Vagina (tissue), 2 donors: ENCODE results near the gene VPS13C.

Experiments
- POLR2A ChIP-seq, 2 donors: fragments of 450-650 bp; IDR thresholded peaks; one replicate each; pipeline ENCODE4 v1.6.1; 2017; ENCODE audit warnings: antibody characterized with exemption in 2 of 2, mild to moderate bottlenecking in 2 of 2, moderate library complexity in 2 of 2
- POLR2AphosphoS5 ChIP-seq, 2 donors: sonication (generic); formaldehyde crosslinking; IDR thresholded peaks; one replicate each; pipeline ENCODE4 v1.9.0; 2017; ENCODE audit warnings: antibody characterized with exemption in 2 of 2, mild to moderate bottlenecking in 2 of 2, low read depth in 1 of 2; ENCODE audit not compliant: insufficient read depth in 1 of 2
- TF ChIP-seq, protein P1 (sequence below), 3 experiments: fragments of 450-650 bp in 2 of 3; fragments of 200-600 bp in 1 of 3; sonication (generic) in 1 of 3; IDR thresholded peaks; one replicate each; pipeline ENCODE4 v1.5.1; 2017 to 2019; ENCODE audit warnings: antibody characterized with exemption in 3 of 3, mild to moderate bottlenecking in 2 of 3, moderate library complexity in 2 of 3

DNA sequence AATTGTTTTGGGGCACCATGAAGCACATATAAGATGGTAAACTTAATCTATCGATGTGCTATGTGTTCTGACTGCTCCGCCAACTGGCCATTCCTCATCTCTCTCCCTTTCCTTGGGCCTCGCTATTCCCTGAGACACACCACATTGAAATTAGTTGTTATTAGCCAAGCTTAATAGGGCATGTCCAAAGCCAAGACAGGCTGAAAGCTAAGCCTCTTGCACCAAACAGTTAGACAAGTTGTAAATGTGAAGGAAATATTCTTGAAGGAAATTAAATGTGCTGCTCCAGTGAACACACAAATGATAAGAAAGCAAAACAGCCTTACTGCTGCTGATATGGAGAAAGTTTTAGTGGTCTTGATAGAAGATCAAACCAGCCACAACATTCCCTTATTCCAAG, 45.8 kb upstream of the VPS13C start:
- TF ChIP-seq, protein P1, sequence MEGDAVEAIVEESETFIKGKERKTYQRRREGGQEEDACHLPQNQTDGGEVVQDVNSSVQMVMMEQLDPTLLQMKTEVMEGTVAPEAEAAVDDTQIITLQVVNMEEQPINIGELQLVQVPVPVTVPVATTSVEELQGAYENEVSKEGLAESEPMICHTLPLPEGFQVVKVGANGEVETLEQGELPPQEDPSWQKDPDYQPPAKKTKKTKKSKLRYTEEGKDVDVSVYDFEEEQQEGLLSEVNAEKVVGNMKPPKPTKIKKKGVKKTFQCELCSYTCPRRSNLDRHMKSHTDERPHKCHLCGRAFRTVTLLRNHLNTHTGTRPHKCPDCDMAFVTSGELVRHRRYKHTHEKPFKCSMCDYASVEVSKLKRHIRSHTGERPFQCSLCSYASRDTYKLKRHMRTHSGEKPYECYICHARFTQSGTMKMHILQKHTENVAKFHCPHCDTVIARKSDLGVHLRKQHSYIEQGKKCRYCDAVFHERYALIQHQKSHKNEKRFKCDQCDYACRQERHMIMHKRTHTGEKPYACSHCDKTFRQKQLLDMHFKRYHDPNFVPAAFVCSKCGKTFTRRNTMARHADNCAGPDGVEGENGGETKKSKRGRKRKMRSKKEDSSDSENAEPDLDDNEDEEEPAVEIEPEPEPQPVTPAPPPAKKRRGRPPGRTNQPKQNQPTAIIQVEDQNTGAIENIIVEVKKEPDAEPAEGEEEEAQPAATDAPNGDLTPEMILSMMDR (IDR thresholded peaks at IDR 0.05) = no peak
- no peak for TF ChIP-seq POLR2A (IDR thresholded peaks at IDR 0.05)
- TF ChIP-seq POLR2AphosphoS5 (IDR thresholded peaks at IDR 0.05; ENCODE audit: insufficient read depth in 1 of 2, low read depth in 1 of 2) = no peak
